KMS-11 (cell line): Measurements from ENCODE around the gene TBC1D9.

ENCODE experiments used
- H2AFZ ChIP-seq: fragments of 200-600 bp; sonication (generic); 2 replicates; pipeline ENCODE4 v1.6.1; 2016; ENCODE audit warnings: antibody characterized with exemption, mixed run types, low read depth
- H3K27ac ChIP-seq: fragments of 200-600 bp; sonication (generic); 2 replicates; pipeline ENCODE4 v1.6.1; 2016; ENCODE audit warnings: mild to moderate bottlenecking, mixed run types
- H3K27me3 ChIP-seq: fragments of 200-600 bp; sonication (generic); 2 replicates; pipeline ENCODE4 v1.6.1; 2017; ENCODE audit warnings: mild to moderate bottlenecking, low read depth, mixed run types, moderate library complexity; ENCODE audit not compliant: insufficient read depth
- H3K36me3 ChIP-seq: fragments of 200-600 bp; sonication (generic); 2 replicates; pipeline ENCODE4 v1.6.1; 2017; ENCODE audit warnings: mild to moderate bottlenecking, mixed run types; ENCODE audit not compliant: insufficient read depth
- H3K4me1 ChIP-seq: fragments of 200-600 bp; sonication (generic); 2 replicates; pipeline ENCODE4 v1.6.1; 2016; ENCODE audit warnings: mild to moderate bottlenecking, low read depth, mixed run types; ENCODE audit not compliant: poor library complexity, severe bottlenecking
- H3K4me2 ChIP-seq: fragments of 200-600 bp; sonication (generic); 2 replicates; pipeline ENCODE4 v1.7.0; 2016; ENCODE audit warnings: mild to moderate bottlenecking, mixed run types
- H3K4me3 ChIP-seq: fragments of 200-600 bp; sonication (generic); IDR thresholded peaks from 2 replicates; pipeline ENCODE4 v1.6.1; 2017; ENCODE audit warnings: low read depth, low read length, mixed read lengths; ENCODE audit not compliant: insufficient read depth
- H3K79me2 ChIP-seq: fragments of 200-600 bp; sonication (generic); 2 replicates; pipeline ENCODE4 v1.6.1; 2016; ENCODE audit warnings: low read depth, mixed run types; ENCODE audit not compliant: insufficient read depth
- H3K9ac ChIP-seq: fragments of 200-600 bp; sonication (generic); 2 replicates; pipeline ENCODE4 v1.6.1; 2016; ENCODE audit warnings: mild to moderate bottlenecking, mixed run types
- H4K20me1 ChIP-seq: fragments of 200-600 bp; sonication (generic); 2 replicates; pipeline ENCODE4 v1.6.1; 2016; ENCODE audit warnings: mild to moderate bottlenecking, mixed run types; ENCODE audit not compliant: insufficient read depth
- TF ChIP-seq, protein P1 (sequence below): fragments of 200-600 bp; sonication (generic); conservative IDR thresholded peaks from 2 replicates; pipeline ENCODE4 v1.6.1; 2017; ENCODE audit warnings: low read depth, mild to moderate bottlenecking, antibody characterized with exemption, low read length, moderate library complexity, mixed read lengths

Gene TBC1D9

DNA sequence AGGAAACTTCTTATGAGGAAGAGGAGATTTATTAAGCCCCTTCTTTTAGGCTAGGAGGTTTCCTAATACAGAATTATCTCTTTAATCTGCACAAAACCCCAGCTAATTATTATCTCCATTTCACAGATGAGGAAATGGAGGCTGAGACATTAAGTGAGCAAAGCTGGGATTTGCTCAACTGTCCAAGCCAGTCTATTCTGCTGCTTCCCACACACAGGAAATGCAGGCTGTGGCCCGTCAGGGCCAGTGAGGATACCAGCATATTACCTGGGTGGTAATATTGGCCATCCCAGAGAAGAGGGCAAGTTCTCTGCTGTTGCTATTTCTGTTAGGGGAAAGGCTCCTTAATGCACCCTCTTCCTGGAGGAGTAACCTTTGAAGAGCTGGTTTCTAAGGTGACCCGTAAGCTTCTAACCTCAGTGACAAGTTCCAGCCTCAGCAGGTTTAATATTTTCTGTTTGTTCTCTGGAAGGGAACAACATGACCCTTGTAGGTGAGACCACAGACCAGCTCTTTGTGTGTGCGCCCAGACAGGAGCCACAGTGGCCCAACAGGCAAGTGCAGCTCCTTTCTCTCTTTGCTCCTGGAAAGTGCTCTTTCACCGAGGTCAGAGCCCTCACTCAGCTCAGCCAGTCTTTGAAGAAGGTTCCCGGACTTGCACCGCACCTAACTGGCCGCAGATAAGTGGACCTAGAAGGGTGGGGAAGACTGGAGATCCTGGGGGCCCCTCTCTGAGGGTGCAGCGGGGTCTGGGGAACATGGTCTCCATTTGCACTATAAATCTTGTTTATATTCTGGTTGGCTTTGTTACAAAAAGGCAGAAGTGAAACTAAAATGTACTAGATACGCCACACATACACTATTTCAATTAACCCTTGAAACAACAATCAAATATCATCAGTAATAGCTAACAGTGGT is 35.5 kb downstream of the TBC1D9 start:
- Histone ChIP-seq H3K4me2 (no peak overlapping the region), H3K36me3 (no peaks in the 10 kb centered on the region), H2AFZ (no peak overlapping the region), H3K79me2 (no peaks in the 10 kb centered on the region), H3K27me3 (no peaks in the 10 kb centered on the region), H3K27ac (no peak overlapping the region), H3K9ac (no peak overlapping the region), H3K4me3 (no peak overlapping the region), H3K4me1 (peaks cover 7% of the 10 kb centered on the region), H4K20me1 (no peaks in the 10 kb centered on the region)
- TF ChIP-seq, protein P1, sequence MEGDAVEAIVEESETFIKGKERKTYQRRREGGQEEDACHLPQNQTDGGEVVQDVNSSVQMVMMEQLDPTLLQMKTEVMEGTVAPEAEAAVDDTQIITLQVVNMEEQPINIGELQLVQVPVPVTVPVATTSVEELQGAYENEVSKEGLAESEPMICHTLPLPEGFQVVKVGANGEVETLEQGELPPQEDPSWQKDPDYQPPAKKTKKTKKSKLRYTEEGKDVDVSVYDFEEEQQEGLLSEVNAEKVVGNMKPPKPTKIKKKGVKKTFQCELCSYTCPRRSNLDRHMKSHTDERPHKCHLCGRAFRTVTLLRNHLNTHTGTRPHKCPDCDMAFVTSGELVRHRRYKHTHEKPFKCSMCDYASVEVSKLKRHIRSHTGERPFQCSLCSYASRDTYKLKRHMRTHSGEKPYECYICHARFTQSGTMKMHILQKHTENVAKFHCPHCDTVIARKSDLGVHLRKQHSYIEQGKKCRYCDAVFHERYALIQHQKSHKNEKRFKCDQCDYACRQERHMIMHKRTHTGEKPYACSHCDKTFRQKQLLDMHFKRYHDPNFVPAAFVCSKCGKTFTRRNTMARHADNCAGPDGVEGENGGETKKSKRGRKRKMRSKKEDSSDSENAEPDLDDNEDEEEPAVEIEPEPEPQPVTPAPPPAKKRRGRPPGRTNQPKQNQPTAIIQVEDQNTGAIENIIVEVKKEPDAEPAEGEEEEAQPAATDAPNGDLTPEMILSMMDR: no peak

DNA sequence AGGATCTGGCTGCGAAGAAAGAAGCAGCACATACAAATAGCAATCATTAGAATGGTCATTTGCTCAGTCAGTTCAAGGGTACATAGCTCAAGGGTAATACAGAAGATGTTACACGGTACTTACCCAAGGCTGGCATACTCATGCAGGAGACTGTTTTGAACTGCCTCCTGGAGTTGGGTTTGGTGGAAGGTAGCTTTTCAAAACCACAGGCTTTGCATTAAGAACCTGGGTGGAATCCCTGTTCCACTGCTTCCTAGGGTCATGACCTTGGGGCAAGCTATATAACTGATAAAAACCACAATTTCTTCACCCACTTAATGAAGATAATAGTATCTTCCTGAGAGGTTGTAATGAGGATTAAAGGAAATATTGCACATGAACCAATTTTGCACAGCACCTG is 36.5 kb downstream of the TBC1D9 start:
- Histone ChIP-seq H3K4me1 (peaks cover 7% of the 10 kb centered on the region), H3K36me3 (no peaks in the 10 kb centered on the region), H3K27me3 (no peaks in the 10 kb centered on the region), H3K4me3 (no peak overlapping the region), H3K27ac (no peak overlapping the region), H4K20me1 (no peaks in the 10 kb centered on the region), H3K79me2 (no peaks in the 10 kb centered on the region), H3K4me2 (no peak overlapping the region), H2AFZ (no peak overlapping the region), H3K9ac (no peak overlapping the region)
- TF ChIP-seq, protein P1: no peak

DNA sequence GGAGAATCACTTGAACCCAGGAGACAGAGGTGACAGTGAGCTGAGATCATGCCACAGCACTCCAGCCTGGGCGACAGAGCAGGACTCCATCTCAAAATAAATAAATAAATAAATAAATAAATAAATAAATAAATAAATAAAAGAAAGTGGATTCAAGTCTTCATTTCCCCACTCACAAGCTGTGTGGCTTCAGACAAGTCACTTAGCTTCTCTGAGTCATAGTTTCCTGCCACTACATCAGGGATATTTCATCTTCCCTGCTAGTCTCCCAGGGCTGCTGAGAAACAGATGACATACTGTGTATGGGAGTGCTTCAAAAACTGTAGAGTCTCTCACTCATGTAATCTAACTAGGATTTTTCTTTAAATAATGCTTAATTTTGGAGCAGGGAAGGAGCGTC is 37.2 kb downstream of the TBC1D9 start:
- Histone ChIP-seq H3K4me3 (no peak overlapping the region), H3K4me1 (peaks cover 7% of the 10 kb centered on the region), H3K27ac (no peak overlapping the region)

DNA sequence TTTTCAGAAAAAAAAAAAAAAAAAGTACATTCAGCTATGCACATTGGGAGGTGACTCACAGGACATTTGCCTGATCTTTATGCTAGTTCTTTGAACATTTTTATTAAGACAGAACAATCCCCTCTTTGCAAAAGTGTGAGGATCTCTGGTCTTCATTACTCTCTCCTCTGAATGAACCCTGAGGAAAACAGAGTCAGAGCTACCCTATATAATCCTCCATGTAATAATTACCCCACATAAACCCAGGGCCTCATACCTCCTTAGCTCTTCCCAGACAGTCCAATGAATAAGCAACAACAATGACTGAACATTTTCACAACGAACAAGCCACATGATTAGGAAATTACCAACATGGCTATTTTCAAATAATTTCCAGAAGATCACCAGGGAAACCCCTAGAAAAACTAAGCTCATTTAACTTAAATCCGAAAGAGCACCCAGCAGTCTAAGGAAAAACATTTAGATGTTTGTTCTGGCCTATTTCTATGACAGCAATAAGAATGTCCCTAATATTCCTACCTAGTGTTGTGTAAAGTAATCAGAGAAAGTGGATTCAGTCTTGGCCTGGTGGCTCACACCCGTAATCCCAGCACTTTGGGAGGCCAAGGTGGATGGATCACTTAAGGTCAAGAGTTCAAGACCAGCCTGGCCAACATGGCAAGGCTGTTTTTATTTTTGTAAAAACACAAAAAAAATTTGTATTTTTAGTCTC is 37.8 kb downstream of the TBC1D9 start:
- TF ChIP-seq, protein P1: no peak
- no peaks in the 10 kb centered on the region for H3K79me2 ChIP-seq
- no peaks in the 10 kb centered on the region for H3K27me3 ChIP-seq
- H3K4me1 ChIP-seq: peaks cover 7% of the 10 kb centered on the region
- no peak overlapping the region for H2AFZ ChIP-seq
- H3K4me2 ChIP-seq: no peak overlapping the region
- H3K4me3 ChIP-seq: no peak overlapping the region
- no peak overlapping the region for H3K9ac ChIP-seq
- H4K20me1 ChIP-seq: no peaks in the 10 kb centered on the region
- H3K36me3 ChIP-seq: no peaks in the 10 kb centered on the region
- no peak overlapping the region for H3K27ac ChIP-seq

More for the DNA sequence above, 37.2 kb downstream of the TBC1D9 start:
- H2AFZ ChIP-seq: no peak overlapping the region
- TF ChIP-seq, protein P1: no peak
- H4K20me1 ChIP-seq: no peaks in the 10 kb centered on the region
- H3K4me2 ChIP-seq: no peak overlapping the region
- no peaks in the 10 kb centered on the region for H3K36me3 ChIP-seq
- H3K27me3 ChIP-seq: no peaks in the 10 kb centered on the region
- H3K79me2 ChIP-seq: no peaks in the 10 kb centered on the region
- no peak overlapping the region for H3K9ac ChIP-seq
